Liver (tissue), 9 donors: ENCODE results near the gene DNAH3. TPM values are rescaled to one million over a fixed set of nuclear protein-coding genes. Genes with fewer than 3 reads are reported as not detected.
"Not testable (repeated sequence)": the region's sequence is repeated elsewhere in the genome, so short reads cannot be mapped to it uniquely, and the experiment has no call there.

Source experiments
- DNase-seq: peaks from one replicate; pipeline ENCODE4 v3.0.0-alpha.2; 2017; ENCODE audit warnings: low spot score
- H3K27ac ChIP-seq, 2 donors: one replicate each; pipeline ENCODE4 v1.7.0; 2013; ENCODE audit warnings: inconsistent platforms in 2 of 2, low read length in 2 of 2, control low read depth in 1 of 2, low read depth in 1 of 2, mild to moderate bottlenecking in 1 of 2
- H3K27me3 ChIP-seq, 4 donors: one replicate each; pipeline versions ENCODE4 v1.6.1 to v1.7.0; 2013; ENCODE audit warnings: low read length in 3 of 4, inconsistent platforms in 1 of 4, mild to moderate bottlenecking in 1 of 4, moderate library complexity in 1 of 4; ENCODE audit not compliant: control insufficient read depth in 4 of 4, insufficient read depth in 4 of 4
- H3K36me3 ChIP-seq, 4 donors: one replicate each; pipeline versions ENCODE4 v1.6.1 to v1.7.0; 2013; ENCODE audit warnings: low read length in 3 of 4, mild to moderate bottlenecking in 3 of 4, low read depth in 1 of 4, moderate library complexity in 1 of 4; ENCODE audit not compliant: control insufficient read depth in 4 of 4, insufficient read depth in 3 of 4
- H3K4me1 ChIP-seq, 4 donors: one replicate each; pipeline versions ENCODE4 v1.6.1 to v1.7.0; 2013; ENCODE audit warnings: low read length in 3 of 4, mild to moderate bottlenecking in 3 of 4, moderate library complexity in 1 of 4; ENCODE audit not compliant: control insufficient read depth in 4 of 4, insufficient read depth in 4 of 4
- H3K4me3 ChIP-seq, 3 donors: one replicate each; pipeline versions ENCODE4 v1.6.1 to v1.7.0; 2013; ENCODE audit warnings: low read length in 3 of 3, control low read depth in 1 of 3, low read depth in 1 of 3, mild to moderate bottlenecking in 1 of 3
- H3K9ac ChIP-seq, 2 donors: one replicate each; pipeline ENCODE4 v1.7.0; 2013; ENCODE audit warnings: low read length in 2 of 2, mild to moderate bottlenecking in 2 of 2, moderate library complexity in 2 of 2, control low read depth in 1 of 2, low read depth in 1 of 2
- H3K9me3 ChIP-seq, 4 donors: one replicate each; pipeline versions ENCODE4 v1.6.1 to v1.7.0; 2013; ENCODE audit warnings: low read length in 3 of 4; ENCODE audit not compliant: control insufficient read depth in 4 of 4
- ATF3 ChIP-seq: IDR thresholded peaks from 2 replicates; pipeline ENCODE4 v1.6.1; 2016; ENCODE audit warnings: antibody characterized with exemption
- CTCF ChIP-seq: fragments of 150-350 bp; IDR thresholded peaks from 2 replicates; pipeline ENCODE4 v1.5.1; 2017; ENCODE audit warnings: improper control_type of control experiment, low read depth, low read length; ENCODE audit not compliant: missing input control
- EGR1 ChIP-seq, 2 donors: IDR thresholded peaks; 2 replicates each; pipeline ENCODE4 v1.6.1; 2016 to 2018; ENCODE audit warnings: antibody characterized with exemption in 2 of 2, low read depth in 2 of 2
- FOXA1 ChIP-seq: IDR thresholded peaks from 2 replicates; pipeline ENCODE4 v1.6.1; 2016; ENCODE audit warnings: antibody characterized with exemption
- FOXA2 ChIP-seq: IDR thresholded peaks from 2 replicates; pipeline ENCODE4 v1.6.1; 2016; ENCODE audit warnings: antibody characterized with exemption
- GABPA ChIP-seq, 2 donors: IDR thresholded peaks in 1 of 2; conservative IDR thresholded peaks in 1 of 2; 2 replicates each; pipeline ENCODE4 v1.6.1; 2016; ENCODE audit warnings: antibody characterized with exemption in 2 of 2, mild to moderate bottlenecking in 1 of 2, moderate library complexity in 1 of 2
- HNF4A ChIP-seq, 2 donors: conservative IDR thresholded peaks; 2 replicates each; pipeline ENCODE4 v1.6.1; 2016; ENCODE audit warnings: antibody characterized with exemption in 2 of 2, mild to moderate bottlenecking in 2 of 2
- HNF4G ChIP-seq: IDR thresholded peaks from 2 replicates; pipeline ENCODE4 v1.6.1; 2016; ENCODE audit warnings: antibody characterized with exemption
- JUND ChIP-seq, 2 donors: IDR thresholded peaks; 2 replicates each; pipeline ENCODE4 v1.6.1; 2016; ENCODE audit warnings: antibody characterized with exemption in 2 of 2
- MAX ChIP-seq: IDR thresholded peaks from 2 replicates; pipeline ENCODE4 v1.6.1; 2016; ENCODE audit warnings: antibody characterized with exemption
- NR2F2 ChIP-seq: IDR thresholded peaks from 2 replicates; pipeline ENCODE4 v1.6.1; 2016; ENCODE audit warnings: antibody characterized with exemption
- RAD21 ChIP-seq, 2 donors: IDR thresholded peaks; 2 replicates each; pipeline ENCODE4 v1.6.1; 2016; ENCODE audit warnings: antibody characterized with exemption in 2 of 2, mild to moderate bottlenecking in 2 of 2
- REST ChIP-seq: IDR thresholded peaks from 2 replicates; pipeline ENCODE4 v1.6.1; 2016; ENCODE audit warnings: antibody characterized with exemption, mild to moderate bottlenecking
- RXRA ChIP-seq, 2 donors: IDR thresholded peaks; 2 replicates each; pipeline ENCODE4 v1.6.1; 2017 to 2018; ENCODE audit warnings: antibody characterized with exemption in 2 of 2, mild to moderate bottlenecking in 1 of 2
- SP1 ChIP-seq: IDR thresholded peaks from 2 replicates; pipeline ENCODE4 v1.6.1; 2018; ENCODE audit warnings: antibody characterized with exemption, mild to moderate bottlenecking
- TAF1 ChIP-seq: conservative IDR thresholded peaks from 2 replicates; pipeline ENCODE4 v1.6.1; 2016; ENCODE audit warnings: antibody characterized with exemption, mild to moderate bottlenecking
- YY1 ChIP-seq: IDR thresholded peaks from 2 replicates; pipeline ENCODE4 v1.6.1; 2016; ENCODE audit warnings: antibody characterized with exemption, mild to moderate bottlenecking
- ZBTB33 ChIP-seq: IDR thresholded peaks from 2 replicates; pipeline ENCODE4 v1.6.1; 2016; ENCODE audit warnings: antibody characterized with exemption
- WGBS: extraction: QIAGEN DNeasy Blood & Tissue Kit; methylation state at CpG from one replicate; pipeline ENCODE4 v1.1.7; 2013; 5-methylcytosine and 5-hydroxymethylcytosine counted together
- polyA plus RNA-seq, 2 donors: library from polyadenylated mRNA; stranded (reverse) in 1 of 2; unstranded in 1 of 2; fragments of 200-250 nt in 1 of 2; fragments of >200 nt in 1 of 2; fragmentation: Nextera tagmentation in 1 of 2; extraction: Ambion mirVana in 1 of 2; gene quantifications; one replicate each; pipeline versions ENCODE4 v1.2.1 to v1.2.3, GENCODE V29; 2013 to 2015
- total RNA-seq, 2 donors: library from RNA; depleted of rRNA; stranded (reverse); fragments of >200 nt; gene quantifications; one replicate each; pipeline ENCODE4 v1.2.3, GENCODE V29; 2014
- donor health status: healthy.
- donor health status: healthy.
- donor health status: healthy.
- donor health status: healthy.
- donor health status: healthy.

DNAH3 gene
- total and polyA plus RNA-seq, 4 donors: not detected

GRCh38 chr16:21057875-21058274, 92.8 kb downstream of the DNAH3 start:
- Histone ChIP-seq H3K27me3 (no peaks in the 10 kb centered on the region), H3K9ac (no peak overlapping the region), H3K9me3 (no peaks in the 10 kb centered on the region), H3K4me3 (no peak overlapping the region), H3K27ac (no peak overlapping the region), H3K36me3 (no peaks in the 10 kb centered on the region), H3K4me1 (peaks cover 0 to 8% (median 3%) of the 10 kb centered on the region in 4 donors)
- no peak for TF ChIP-seq EGR1 (IDR thresholded peaks at IDR 0.05; ENCODE audit: low read depth in 2 of 2)
- TF ChIP-seq RAD21 (IDR thresholded peaks at IDR 0.05): no peak
- TF ChIP-seq RXRA (IDR thresholded peaks at IDR 0.05): no peak
- no peak for TF ChIP-seq ATF3
- no peak for TF ChIP-seq HNF4G
- no peak for DNase-seq
- WGBS: 88% methylated on average over 7 of the region's 7 CpGs

GRCh38 chr16:21056396-21056795, 94.2 kb downstream of the DNAH3 start:
- Histone ChIP-seq H3K36me3 (no peaks in the 10 kb centered on the region), H3K9me3 (no peaks in the 10 kb centered on the region), H3K4me1 (peaks cover 0 to 8% (median 3%) of the 10 kb centered on the region in 4 donors), H3K9ac (no peak overlapping the region), H3K4me3 (no peak overlapping the region), H3K27me3 (no peaks in the 10 kb centered on the region), H3K27ac (no peak overlapping the region)
- WGBS: 75% methylated on average over 3 of the region's 3 CpGs
- DNase-seq: no peak
- TF ChIP-seq HNF4A (conservative IDR thresholded peaks at IDR 0.05) (no peak), FOXA2 (no peak), JUND (IDR thresholded peaks at IDR 0.05) (no peak), RXRA (IDR thresholded peaks at IDR 0.05) (no peak), HNF4G (no peak), FOXA1 (no peak), ZBTB33 (no peak), GABPA (IDR thresholded peaks at IDR 0.05 in 1 of 2, conservative IDR thresholded peaks at IDR 0.05 in 1 of 2) (no peak), ATF3 (no peak), EGR1 (IDR thresholded peaks at IDR 0.05; ENCODE audit: low read depth in 2 of 2) (no peak), MAX (no peak), REST (no peak), TAF1 (no peak), NR2F2 (no peak), RAD21 (IDR thresholded peaks at IDR 0.05) (no peak), CTCF (no peak), SP1 (no peak), YY1 (no peak)

GRCh38 chr16:21055738-21056137, 94.9 kb downstream of the DNAH3 start:
- H3K9ac ChIP-seq, H3K9me3 ChIP-seq, H3K4me3 ChIP-seq, H3K27ac ChIP-seq, H3K4me1 ChIP-seq, DNase-seq, H3K36me3 ChIP-seq, H3K27me3 ChIP-seq: not testable (repeated sequence)
- WGBS: 93% methylated on average over 4 of the region's 4 CpGs
